ENCODE measurements around the gene KIF16B. TPM values are rescaled to one million over a fixed set of nuclear protein-coding genes. Genes with fewer than 3 reads are reported as not detected.

KIF16B gene
- total and polyA plus RNA-seq, 4 donors = 5.1 to 19.7 (median 8.4) TPM

GRCh38 chr20:16433293-16433580 lies 140.0 kb downstream of the KIF16B start:
- TF ChIP-seq TAF1 (conservative IDR thresholded peaks at IDR 0.05) (no peak), NR2F2 (IDR thresholded peaks at IDR 0.05) (no peak)
- TF ChIP-seq, protein P1, sequence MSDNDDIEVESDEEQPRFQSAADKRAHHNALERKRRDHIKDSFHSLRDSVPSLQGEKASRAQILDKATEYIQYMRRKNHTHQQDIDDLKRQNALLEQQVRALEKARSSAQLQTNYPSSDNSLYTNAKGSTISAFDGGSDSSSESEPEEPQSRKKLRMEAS (IDR thresholded peaks at IDR 0.05) = no peak
- 83% methylated on average over 2 of the region's 2 CpGs for whole genome bisulfite sequencing
- no peak overlapping the region for H3K9ac ChIP-seq (ENCODE audit: low read depth in 1 of 2, low read length in 2 of 2)
- H3K9me3 ChIP-seq (ENCODE audit: control insufficient read depth in 4 of 4, low read length in 3 of 4) = no peaks in the 10 kb centered on the region
- H3K36me3 ChIP-seq (ENCODE audit: control insufficient read depth in 4 of 4, insufficient read depth in 3 of 4, low read depth in 1 of 4, low read length in 3 of 4) = peaks cover 0 to 6% (median under 1%) of the 10 kb centered on the region in 4 donors
- H3K4me1 ChIP-seq (ENCODE audit: control insufficient read depth in 4 of 4, insufficient read depth in 4 of 4, low read length in 3 of 4) = no peaks in the 10 kb centered on the region
- no peak for DNase-seq (ENCODE audit: low spot score)
- no peak overlapping the region for H3K27ac ChIP-seq (ENCODE audit: low read depth in 1 of 2, low read length in 2 of 2)
- no peaks in the 10 kb centered on the region for H3K27me3 ChIP-seq (ENCODE audit: control insufficient read depth in 4 of 4, insufficient read depth in 4 of 4, low read length in 3 of 4)
- no peak overlapping the region for H3K4me3 ChIP-seq (ENCODE audit: low read depth in 1 of 3, low read length in 3 of 3)

- no peak overlapping the region for H3K9ac ChIP-seq (ENCODE audit: low read depth in 1 of 2, low read length in 2 of 2)
- no peaks in the 10 kb centered on the region for H3K4me1 ChIP-seq (ENCODE audit: control insufficient read depth in 4 of 4, insufficient read depth in 4 of 4, low read length in 3 of 4)
- 93% methylated on average over 8 of the region's 8 CpGs for WGBS
- H3K27ac ChIP-seq (ENCODE audit: low read depth in 1 of 2, low read length in 2 of 2) = no peak overlapping the region
- no peaks in the 10 kb centered on the region for H3K9me3 ChIP-seq (ENCODE audit: control insufficient read depth in 4 of 4, low read length in 3 of 4)
- no peak for DNase-seq (ENCODE audit: low spot score)
- TF ChIP-seq HNF4G (IDR thresholded peaks at IDR 0.05) = no peak
- H3K27me3 ChIP-seq (ENCODE audit: control insufficient read depth in 4 of 4, insufficient read depth in 4 of 4, low read length in 3 of 4) = no peaks in the 10 kb centered on the region
- H3K4me3 ChIP-seq (ENCODE audit: low read depth in 1 of 3, low read length in 3 of 3) = no peak overlapping the region
- H3K36me3 ChIP-seq (ENCODE audit: control insufficient read depth in 4 of 4, insufficient read depth in 3 of 4, low read depth in 1 of 4, low read length in 3 of 4) = peaks cover 0 to 7% (median under 1%) of the 10 kb centered on the region in 4 donors
These were observed 140.6 kb downstream of the KIF16B start for GRCh38 chr20:16432466-16433292.

- peaks cover 2 to 18% (median 8%) of the 10 kb centered on the region in 4 donors for H3K36me3 ChIP-seq (ENCODE audit: control insufficient read depth in 4 of 4, insufficient read depth in 3 of 4, low read depth in 1 of 4, low read length in 3 of 4)
- H3K9ac ChIP-seq (ENCODE audit: low read depth in 1 of 2, low read length in 2 of 2) = no peak overlapping the region
- no peaks in the 10 kb centered on the region for H3K9me3 ChIP-seq (ENCODE audit: control insufficient read depth in 4 of 4, low read length in 3 of 4)
- no peak overlapping the region for H3K4me3 ChIP-seq (ENCODE audit: low read depth in 1 of 3, low read length in 3 of 3)
- DNase-seq (ENCODE audit: low spot score) = no peak
- H3K4me1 ChIP-seq (ENCODE audit: control insufficient read depth in 4 of 4, insufficient read depth in 4 of 4, low read length in 3 of 4) = no peaks in the 10 kb centered on the region
- no peaks in the 10 kb centered on the region for H3K27me3 ChIP-seq (ENCODE audit: control insufficient read depth in 4 of 4, insufficient read depth in 4 of 4, low read length in 3 of 4)
- 96% methylated on average over 1 of the region's 1 CpG for WGBS
- no peak for TF ChIP-seq SP1 (IDR thresholded peaks at IDR 0.05)
- no peak overlapping the region for H3K27ac ChIP-seq (ENCODE audit: low read depth in 1 of 2, low read length in 2 of 2)
These were observed 145.1 kb downstream of the KIF16B start for GRCh38 chr20:16428112-16428511.

DNA sequence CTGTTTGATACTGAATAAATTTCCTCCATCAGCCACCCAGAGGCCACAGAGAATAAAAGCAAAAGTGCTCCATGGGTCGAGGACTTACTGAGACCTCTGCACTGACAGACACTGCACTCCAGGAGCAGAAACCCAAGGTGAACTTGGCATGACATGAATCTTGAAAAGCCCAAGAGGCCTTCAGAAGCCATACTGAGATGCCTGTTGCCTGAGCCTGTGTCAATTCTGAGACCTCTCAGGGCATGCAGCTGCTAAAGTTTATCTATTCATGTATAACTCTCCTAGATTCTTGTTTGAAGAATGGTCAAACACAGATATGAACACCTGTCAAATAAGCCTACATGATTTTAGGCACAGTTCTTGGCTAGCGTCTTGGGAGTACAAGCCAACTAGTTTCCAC lies 145.7 kb downstream of the KIF16B start:
- Histone ChIP-seq H3K4me1 (ENCODE audit: control insufficient read depth in 4 of 4, insufficient read depth in 4 of 4, low read length in 3 of 4) (no peaks in the 10 kb centered on the region), H3K27me3 (ENCODE audit: control insufficient read depth in 4 of 4, insufficient read depth in 4 of 4, low read length in 3 of 4) (no peaks in the 10 kb centered on the region), H3K27ac (ENCODE audit: low read depth in 1 of 2, low read length in 2 of 2) (no peak overlapping the region), H3K9ac (ENCODE audit: low read depth in 1 of 2, low read length in 2 of 2) (no peak overlapping the region), H3K4me3 (ENCODE audit: low read depth in 1 of 3, low read length in 3 of 3) (no peak overlapping the region), H3K36me3 (ENCODE audit: control insufficient read depth in 4 of 4, insufficient read depth in 3 of 4, low read depth in 1 of 4, low read length in 3 of 4) (peaks cover 2 to 18% (median 9%) of the 10 kb centered on the region in 4 donors), H3K9me3 (ENCODE audit: control insufficient read depth in 4 of 4, low read length in 3 of 4) (no peaks in the 10 kb centered on the region)
- TF ChIP-seq GABPA (IDR thresholded peaks at IDR 0.05 in 1 of 2, conservative IDR thresholded peaks at IDR 0.05 in 1 of 2) = no peak
- no peak for TF ChIP-seq HNF4G (IDR thresholded peaks at IDR 0.05)
- TF ChIP-seq FOXA2 (IDR thresholded peaks at IDR 0.05) = no peak
- TF ChIP-seq TAF1 (conservative IDR thresholded peaks at IDR 0.05) = no peak
- no peak for TF ChIP-seq CTCF (IDR thresholded peaks at IDR 0.05; ENCODE audit: low read depth, low read length, missing input control)
- no peak for TF ChIP-seq NR2F2 (IDR thresholded peaks at IDR 0.05)
- DNase-seq (ENCODE audit: low spot score) = no peak
- WGBS = 95% methylated on average over 2 of the region's 2 CpGs

Data from liver (tissue), 9 donors.